Kidney epithelial cell (primary cell): ENCODE data around the gene CAPN15. TPM values are rescaled to one million over a fixed set of nuclear protein-coding genes. Genes with fewer than 3 reads are reported as not detected.

ENCODE experiments used
- DNase-seq: peaks from one replicate; pipeline ENCODE4 v3.0.0-alpha.2; 2010; ENCODE audit warnings: low read depth
- H3K27me3 ChIP-seq: 2 replicates; pipeline ENCODE4 v1.6.0; 2011; ENCODE audit warnings: low read length; ENCODE audit not compliant: control insufficient read depth, insufficient read depth
- H3K36me3 ChIP-seq: 2 replicates; pipeline ENCODE4 v1.5.1; 2011; ENCODE audit warnings: low read length; ENCODE audit not compliant: control insufficient read depth, insufficient read depth
- H3K4me3 ChIP-seq: 2 replicates; pipeline ENCODE4 v1.5.1; 2011; ENCODE audit warnings: low read depth, mild to moderate bottlenecking, control low read depth, low read length
- CTCF ChIP-seq: IDR thresholded peaks from 2 replicates; pipeline ENCODE4 v1.5.1; 2011; ENCODE audit warnings: mild to moderate bottlenecking, moderate library complexity, low read length, control low read depth, inconsistent platforms; ENCODE audit not compliant: insufficient read depth, poor library complexity, severe bottlenecking
- total RNA-seq: library from RNA; depleted of rRNA; stranded (reverse); fragments of >200 nt; gene quantifications from 2 replicates; pipeline ENCODE4 v1.2.3, GENCODE V29; 2015

Gene CAPN15
- total RNA-seq, 1 donor from 2014 or later = 47.1 TPM

GRCh38 chr16:540645-541340 is 13.3 kb downstream of the CAPN15 start:
- H3K27me3 ChIP-seq = no peaks in the 10 kb centered on the region

DNA sequence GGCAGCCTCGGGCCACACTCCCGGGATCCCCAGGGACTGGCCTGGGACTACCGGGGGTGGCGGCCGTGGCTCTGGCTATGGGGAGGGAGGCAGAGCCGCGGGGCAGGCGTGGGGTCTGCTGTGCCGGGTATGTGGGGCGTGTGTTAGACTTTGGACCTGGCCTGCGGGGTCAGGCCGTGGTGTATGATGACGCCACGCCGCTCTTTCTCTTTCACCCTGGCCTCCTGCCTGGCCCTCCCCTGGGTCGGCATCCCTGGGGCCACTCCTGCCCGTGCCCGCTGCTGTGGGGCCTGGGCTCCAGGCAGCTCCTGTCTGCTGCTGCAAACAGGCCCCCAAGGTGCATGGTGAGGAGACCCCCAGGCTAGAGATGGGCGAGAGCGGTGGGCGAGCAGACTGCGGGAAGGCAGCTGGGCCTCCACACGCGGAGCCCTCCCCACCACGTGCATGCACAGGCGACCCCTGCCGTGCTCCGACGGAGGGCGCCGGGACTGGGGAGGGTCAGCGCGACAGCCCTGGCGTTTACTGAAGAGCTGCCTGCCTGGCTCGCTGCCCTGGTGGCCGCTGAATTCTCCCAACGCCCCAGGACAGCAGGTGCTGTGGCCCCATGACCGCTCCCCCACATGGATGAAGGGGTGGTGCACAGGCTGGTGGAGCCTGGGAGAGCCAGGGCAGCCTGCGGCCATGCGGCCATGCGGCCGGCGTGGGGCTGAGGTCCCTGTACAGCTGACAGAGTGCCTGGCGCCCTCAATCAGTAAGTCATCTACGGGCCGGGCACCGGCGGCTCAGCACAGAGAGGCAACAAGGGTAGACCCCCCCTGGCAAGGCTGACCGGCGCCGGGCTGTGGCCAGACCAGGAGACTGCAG is 16.0 kb downstream of the CAPN15 start:
- Histone ChIP-seq H3K4me3 (no peak overlapping the region), H3K27me3 (no peaks in the 10 kb centered on the region), H3K36me3 (no peaks in the 10 kb centered on the region)
- no peak for TF ChIP-seq CTCF
- no peak for DNase-seq

More at GRCh38 chr16:540645-541340, 13.3 kb downstream of the CAPN15 start:
- TF ChIP-seq CTCF = no peak
- H3K4me3 ChIP-seq = no peak overlapping the region
- DNase-seq = no peak
- H3K36me3 ChIP-seq = peaks cover 3% of the 10 kb centered on the region

DNA sequence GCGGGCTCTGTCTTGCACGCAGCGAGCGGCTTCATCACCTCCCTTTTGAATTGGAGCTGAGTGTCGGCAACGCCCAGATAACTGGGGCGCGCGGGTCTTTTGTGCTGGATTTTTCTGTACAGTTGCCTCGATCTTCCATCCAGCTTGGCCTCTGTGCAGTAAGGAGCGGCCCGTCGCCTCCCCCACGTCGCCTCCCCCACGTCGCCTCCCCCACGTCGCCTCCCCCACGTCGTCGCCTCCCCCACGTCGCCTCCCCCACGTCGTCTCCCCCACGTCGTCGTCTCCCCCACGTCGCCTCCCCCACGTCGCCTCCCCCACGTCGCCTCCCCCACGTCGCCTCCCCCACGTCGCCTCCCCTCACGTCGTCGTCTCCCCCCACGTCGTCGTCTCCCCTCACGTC is 17.0 kb downstream of the CAPN15 start:
- no peak for TF ChIP-seq CTCF
- no peak for DNase-seq
- no peaks in the 10 kb centered on the region for H3K36me3 ChIP-seq

DNA sequence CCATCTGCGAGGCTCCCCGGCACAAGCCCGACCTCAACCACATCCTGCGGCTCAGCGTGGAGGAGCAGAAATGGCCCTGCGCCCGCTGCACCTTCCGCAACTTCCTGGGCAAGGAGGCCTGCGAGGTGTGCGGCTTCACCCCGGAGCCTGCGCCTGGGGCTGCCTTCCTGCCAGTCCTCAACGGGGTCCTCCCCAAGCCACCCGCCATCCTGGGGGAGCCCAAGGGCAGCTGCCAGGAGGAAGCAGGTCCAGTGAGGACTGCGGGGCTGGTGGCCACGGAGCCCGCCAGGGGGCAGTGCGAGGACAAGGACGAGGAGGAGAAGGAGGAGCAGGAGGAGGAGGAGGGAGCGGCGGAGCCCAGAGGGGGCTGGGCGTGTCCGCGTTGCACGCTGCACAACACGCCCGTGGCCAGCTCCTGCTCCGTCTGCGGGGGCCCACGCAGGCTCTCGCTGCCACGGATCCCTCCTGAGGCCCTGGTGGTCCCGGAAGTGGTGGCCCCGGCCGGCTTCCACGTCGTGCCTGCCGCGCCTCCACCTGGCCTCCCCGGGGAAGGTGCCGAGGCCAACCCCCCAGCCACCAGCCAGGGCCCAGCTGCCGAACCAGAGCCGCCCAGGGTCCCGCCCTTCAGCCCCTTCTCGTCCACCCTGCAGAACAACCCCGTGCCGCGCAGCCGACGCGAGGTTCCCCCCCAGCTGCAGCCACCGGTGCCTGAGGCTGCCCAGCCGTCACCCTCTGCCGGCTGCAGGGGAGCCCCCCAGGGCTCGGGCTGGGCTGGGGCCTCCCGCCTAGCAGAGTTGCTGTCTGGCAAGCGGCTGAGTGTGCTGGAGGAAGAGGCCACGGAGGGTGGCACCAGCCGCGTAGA is 19.6 kb downstream of the CAPN15 start:
- no peak for DNase-seq

More for the DNA sequence above, 17.0 kb downstream of the CAPN15 start:
- no peak overlapping the region for H3K4me3 ChIP-seq
- H3K27me3 ChIP-seq = no peaks in the 10 kb centered on the region

More for the DNA sequence above, 19.6 kb downstream of the CAPN15 start:
- no peaks in the 10 kb centered on the region for H3K36me3 ChIP-seq
- H3K27me3 ChIP-seq = no peaks in the 10 kb centered on the region
- peak; percentile 60 for TF ChIP-seq CTCF
- no peak overlapping the region for H3K4me3 ChIP-seq
